ENCODE results near the gene MBD2. TPM values are rescaled to one million over a fixed set of nuclear protein-coding genes. Genes with fewer than 3 reads are reported as not detected.

Gene MBD2
- total and polyA plus RNA-seq, 2 experiments from 2014 or later, result 14.4 to 56.8 TPM

- Histone ChIP-seq H3K9me2 (replicated peaks; ENCODE audit: insufficient read depth) (no peaks in the 10 kb centered on the region), H4K20me1 (ENCODE audit: insufficient read depth, poor library complexity, severe bottlenecking) (no peaks in the 10 kb centered on the region), H3K36me3 (replicated peaks; ENCODE audit: insufficient read depth, low read depth) (no peaks in the 10 kb centered on the region), H3K4me3 (no peak overlapping the region), H3K4me1 (ENCODE audit: insufficient read depth) (peaks cover 25% of the 10 kb centered on the region), H2AFZ (peak overlapping the region; percentile 8), H3K79me2 (no peaks in the 10 kb centered on the region), H3K9me3 (ENCODE audit: low read depth) (no peaks in the 10 kb centered on the region), H3K27ac (peak overlapping the region; percentile 70), H3K27me3 (no peaks in the 10 kb centered on the region), H3K4me2 (peak overlapping the region; percentile 69)
- TF ChIP-seq EZH2 (IDR thresholded peaks at IDR 0.05; ENCODE audit: borderline replicate concordance) (no peak), CTCF (IDR thresholded peaks at IDR 0.05; ENCODE audit: poor library complexity) (no peak), EZH2phosphoT487 (IDR thresholded peaks at IDR 0.05; ENCODE audit: low read depth, severe bottlenecking, unreplicated experiment) (no peak)
- WGBS (ENCODE audit: low lambda C conversion rate, missing lambda C conversion rate), result 3% methylated on average over 10 of the region's 10 CpGs
- peak; percentile 69 for DNase-seq (ENCODE audit: low spot score)
These were observed 29.8 kb upstream of the MBD2 start for GRCh38 chr18:54254265-54254758.

- WGBS (ENCODE audit: low lambda C conversion rate, missing lambda C conversion rate), result 38% methylated on average over 4 of the region's 4 CpGs
- Histone ChIP-seq H3K4me3 (no peak overlapping the region), H3K4me2 (no peak overlapping the region), H3K79me2 (no peaks in the 10 kb centered on the region), H4K20me1 (ENCODE audit: insufficient read depth, poor library complexity, severe bottlenecking) (no peaks in the 10 kb centered on the region), H3K4me1 (ENCODE audit: insufficient read depth) (peaks cover 30% of the 10 kb centered on the region), H3K36me3 (replicated peaks; ENCODE audit: insufficient read depth, low read depth) (no peaks in the 10 kb centered on the region), H3K27me3 (no peaks in the 10 kb centered on the region), H3K9me2 (replicated peaks; ENCODE audit: insufficient read depth) (no peaks in the 10 kb centered on the region), H3K27ac (no peak overlapping the region), H2AFZ (no peak overlapping the region), H3K9me3 (ENCODE audit: low read depth) (no peaks in the 10 kb centered on the region)
- DNase-seq (ENCODE audit: low spot score), result no peak
- TF ChIP-seq EZH2phosphoT487 (IDR thresholded peaks at IDR 0.05; ENCODE audit: low read depth, severe bottlenecking, unreplicated experiment), result no peak
- TF ChIP-seq EZH2 (IDR thresholded peaks at IDR 0.05; ENCODE audit: borderline replicate concordance), result no peak
- no peak for TF ChIP-seq CTCF (IDR thresholded peaks at IDR 0.05; ENCODE audit: poor library complexity)
These were observed 27.3 kb upstream of the MBD2 start for GRCh38 chr18:54251606-54252390.

- H3K4me2 ChIP-seq, result no peak overlapping the region
These were observed 26.4 kb upstream of the MBD2 start for GRCh38 chr18:54250846-54251261.

More at GRCh38 chr18:54250846-54251261, 26.4 kb upstream of the MBD2 start:
- H3K9me3 ChIP-seq (ENCODE audit: low read depth), result no peaks in the 10 kb centered on the region
- H3K27me3 ChIP-seq, result no peaks in the 10 kb centered on the region
- H3K4me1 ChIP-seq (ENCODE audit: insufficient read depth), result peaks cover 31% of the 10 kb centered on the region
- no peaks in the 10 kb centered on the region for H3K36me3 ChIP-seq (replicated peaks; ENCODE audit: insufficient read depth, low read depth)
- DNase-seq (ENCODE audit: low spot score), result no peak
- TF ChIP-seq CTCF (IDR thresholded peaks at IDR 0.05; ENCODE audit: poor library complexity) (no peak), EZH2 (IDR thresholded peaks at IDR 0.05; ENCODE audit: borderline replicate concordance) (no peak), EZH2phosphoT487 (IDR thresholded peaks at IDR 0.05; ENCODE audit: low read depth, severe bottlenecking, unreplicated experiment) (no peak)
- H3K79me2 ChIP-seq, result no peaks in the 10 kb centered on the region
- no peaks in the 10 kb centered on the region for H3K9me2 ChIP-seq (replicated peaks; ENCODE audit: insufficient read depth)
- H2AFZ ChIP-seq, result no peak overlapping the region
- 91% methylated on average over 2 of the region's 2 CpGs for WGBS (ENCODE audit: low lambda C conversion rate, missing lambda C conversion rate)
- no peak overlapping the region for H3K27ac ChIP-seq
- H4K20me1 ChIP-seq (ENCODE audit: insufficient read depth, poor library complexity, severe bottlenecking), result no peaks in the 10 kb centered on the region
- no peak overlapping the region for H3K4me3 ChIP-seq

All from hepatocyte (in vitro differentiated cells).